Activated CD8-positive, alpha-beta memory T cell treated with anti-CD3 and anti-CD28 coated beads, Interleukin-2, amount 50 U/mL, for 24 hours (primary cell): ENCODE data around the gene PEX1.
A peak's percentile ranks its signal among the peaks of the same experiment; 100 is the strongest.
"Not testable (repeated sequence)": the region's sequence is repeated elsewhere in the genome, so short reads cannot be mapped to it uniquely, and the experiment has no call there.

ENCODE experiments used
- DNase-seq: peaks from one replicate; pipeline ENCODE4 v3.0.0-alpha.2; 2020; ENCODE audit errors: extremely low read depth

Gene PEX1

DNA sequence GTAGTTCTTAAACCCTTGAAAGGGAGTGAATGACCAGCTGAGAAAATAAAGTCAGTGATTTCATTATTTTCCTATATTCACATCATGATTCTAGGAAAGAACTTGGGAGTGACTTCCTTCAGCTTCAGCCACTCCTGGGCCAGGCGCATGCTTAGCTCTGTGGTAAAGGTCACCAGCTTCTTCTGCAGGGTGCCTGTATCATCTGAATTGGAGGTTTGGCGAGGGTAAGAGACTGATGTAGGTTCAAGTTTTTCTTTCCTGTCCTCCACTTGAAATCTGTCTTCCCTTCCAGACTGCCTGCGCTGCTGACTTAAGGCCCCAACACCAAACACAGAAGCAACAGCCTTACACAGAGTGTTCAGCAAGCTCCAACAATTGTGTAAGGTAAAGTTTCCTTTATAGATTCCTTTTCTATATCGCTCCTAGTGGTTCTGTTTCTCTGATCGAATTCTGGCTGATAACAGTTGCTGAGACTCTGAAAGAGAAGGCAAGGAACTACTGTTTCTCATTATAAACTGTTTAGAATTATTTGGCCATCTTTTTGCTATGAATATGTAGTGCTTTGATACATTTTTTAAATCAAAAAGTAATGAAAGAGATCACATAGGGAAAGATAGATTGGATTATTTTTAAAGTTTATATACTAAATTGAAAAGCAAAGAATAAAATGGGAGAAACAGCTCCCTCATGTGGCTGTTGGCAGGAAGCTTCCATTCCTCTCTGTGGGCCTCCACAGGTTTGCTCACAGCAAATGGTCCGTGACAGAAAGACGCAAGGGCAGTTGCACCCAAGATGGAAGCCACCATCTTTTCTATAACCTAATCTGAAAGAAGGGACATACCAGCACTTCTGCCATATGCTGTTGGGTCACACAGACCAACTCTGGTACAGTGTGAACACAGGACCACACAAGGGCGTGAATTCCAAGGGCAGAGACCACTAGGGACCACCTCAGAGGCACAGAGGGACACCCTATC is 67.0 kb downstream of the PEX1 start:
- DNase-seq = no peak

DNA sequence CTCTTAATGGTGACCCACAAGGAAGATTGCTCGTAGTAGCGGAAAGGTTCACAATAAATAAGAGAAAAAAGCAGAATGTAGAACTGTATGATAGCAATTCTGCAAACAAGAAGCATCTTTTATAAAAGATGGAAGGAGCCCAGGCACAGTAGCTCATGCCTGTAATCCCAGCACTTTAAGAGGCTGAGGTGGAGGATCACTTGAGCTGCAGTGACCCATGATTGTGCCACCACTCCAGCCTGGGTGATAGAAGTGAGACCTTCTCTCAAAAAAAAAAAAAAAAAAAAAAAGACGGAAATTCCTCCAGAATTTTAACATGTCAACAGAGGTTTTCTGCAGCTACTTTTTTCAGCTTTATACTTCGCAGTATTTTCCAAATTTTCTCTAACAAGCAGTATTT is 67.8 kb downstream of the PEX1 start:
- DNase-seq = no peak

DNA sequence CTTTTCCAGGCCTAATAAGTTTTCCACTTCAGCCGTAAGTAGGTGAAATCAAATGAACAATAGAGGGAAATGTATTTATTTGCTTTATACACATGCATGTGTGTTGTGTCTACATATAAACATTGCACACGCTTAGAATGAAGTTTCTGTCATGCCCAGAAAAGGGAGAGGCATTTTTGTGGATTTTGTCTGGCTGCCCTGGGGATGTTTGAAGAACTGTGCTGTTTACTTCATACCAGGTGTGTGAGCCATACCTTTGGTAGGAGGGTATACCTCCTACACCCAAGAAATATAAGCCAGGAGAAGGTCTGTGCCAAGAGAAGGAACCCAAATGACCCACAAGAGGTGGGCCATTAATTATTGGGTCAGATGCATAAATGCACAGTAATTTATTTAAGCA is 68.2 kb downstream of the PEX1 start:
- DNase-seq = no peak

DNA sequence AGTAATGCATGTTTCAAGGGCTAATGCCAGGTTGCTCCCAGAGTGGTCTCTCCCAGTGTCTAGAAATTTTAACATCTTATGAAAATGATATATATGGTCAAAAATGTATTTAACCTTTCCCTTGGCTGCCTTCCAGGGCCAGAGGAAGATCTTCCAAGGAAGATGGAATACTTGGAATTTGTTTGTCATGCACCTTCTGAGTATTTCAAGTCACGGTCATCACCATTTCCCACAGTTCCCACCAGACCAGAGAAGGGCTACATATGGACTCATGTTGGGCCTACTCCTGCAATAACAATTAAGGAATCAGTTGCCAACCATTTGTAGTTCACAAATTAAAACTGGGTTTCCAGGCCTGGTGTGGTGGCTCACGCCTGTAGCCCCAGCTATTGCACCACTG is 72.1 kb downstream of the PEX1 start:
- DNase-seq = no peak

DNA sequence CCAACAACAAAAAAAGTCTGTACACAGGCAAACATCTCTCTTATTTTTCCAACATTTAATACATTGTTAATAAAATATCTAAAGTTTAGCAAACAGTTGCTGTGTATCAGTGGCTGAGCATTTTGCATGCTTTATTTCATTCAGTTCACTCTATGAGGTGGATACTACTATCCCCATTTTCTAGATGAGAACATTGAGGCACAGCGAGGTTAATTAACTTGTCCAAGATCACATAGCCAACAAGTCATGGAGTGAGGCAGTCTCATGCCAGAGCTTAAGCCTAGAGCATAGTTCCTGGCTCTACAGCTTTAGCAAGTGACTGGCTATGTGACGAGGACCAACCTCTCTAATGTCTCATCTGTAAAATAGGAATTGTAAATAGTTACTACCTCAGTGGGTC is 76.7 kb downstream of the PEX1 start:
- DNase-seq = no peak

DNA sequence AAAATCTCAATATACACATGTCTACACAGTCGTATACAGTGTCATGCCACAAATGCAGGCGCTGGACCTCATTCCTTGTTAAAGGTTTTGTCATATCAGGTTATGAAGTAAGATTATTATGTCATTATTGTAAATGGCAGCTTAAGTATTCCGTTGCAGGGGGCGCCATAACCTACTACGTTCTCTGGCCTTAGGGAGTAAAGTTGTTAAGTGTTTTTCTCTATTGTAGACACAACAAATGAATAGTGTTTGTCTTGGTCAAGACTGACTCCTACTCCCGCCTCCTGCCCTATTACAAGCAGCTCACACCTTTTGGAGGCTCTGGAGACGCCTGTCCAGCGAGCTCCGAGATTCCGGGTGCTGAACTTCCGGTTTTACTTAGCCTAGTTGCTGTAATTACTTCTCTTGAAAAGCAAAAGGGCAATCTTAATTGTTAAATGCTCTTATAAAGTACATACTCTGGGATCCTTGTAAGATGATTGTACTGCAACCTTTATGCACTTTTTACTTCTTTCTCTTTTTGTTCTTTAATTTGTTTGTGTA is 80.0 kb downstream of the PEX1 start:
- DNase-seq = peak; percentile 23

DNA sequence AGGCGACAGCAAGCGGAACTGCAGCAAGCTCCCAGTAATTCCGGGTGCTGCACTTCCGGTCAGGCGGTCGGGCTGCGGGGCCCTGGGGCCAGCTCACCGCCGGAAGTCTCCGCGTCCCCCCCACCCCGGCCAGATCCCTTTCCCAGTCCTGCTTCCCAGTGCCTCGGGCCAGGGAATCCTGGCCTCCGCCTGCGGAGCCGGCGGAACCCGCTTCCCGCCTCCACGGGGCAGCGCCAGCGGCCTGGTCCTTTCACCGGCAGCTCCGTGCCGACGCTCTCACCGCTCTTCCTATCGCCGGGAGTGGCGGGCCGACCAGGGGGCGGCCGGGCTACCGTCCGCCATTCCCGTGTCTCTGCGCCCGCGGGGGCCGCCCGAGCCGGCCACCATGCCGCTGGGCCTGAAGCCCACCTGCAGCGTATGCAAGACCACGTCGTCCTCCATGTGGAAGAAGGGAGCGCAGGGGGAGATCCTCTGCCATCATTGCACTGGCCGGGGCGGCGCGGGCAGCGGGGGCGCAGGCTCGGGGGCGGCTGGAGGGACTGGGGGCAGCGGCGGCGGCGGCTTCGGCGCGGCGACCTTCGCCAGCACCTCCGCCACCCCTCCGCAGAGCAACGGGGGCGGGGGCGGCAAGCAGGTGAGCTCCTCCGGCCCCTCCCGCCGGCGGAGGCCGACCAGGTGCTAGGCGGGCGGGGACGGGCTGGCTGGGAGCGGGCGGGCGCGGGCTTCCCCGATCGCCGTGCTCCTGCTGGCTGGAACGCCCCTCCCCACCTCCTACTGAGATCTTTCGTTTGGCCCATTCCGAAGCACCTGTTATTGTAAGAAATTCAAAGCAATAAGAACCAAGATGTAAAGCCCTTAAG is 80.7 kb downstream of the PEX1 start, which contains the start of gene GATAD1:
TSS of gene GATAD1 (plus strand) at position 138 of the 860 bp plus-strand sequence. CDS start at position 386, 248 bp downstream.
- peak; percentile 41 for DNase-seq

DNA sequence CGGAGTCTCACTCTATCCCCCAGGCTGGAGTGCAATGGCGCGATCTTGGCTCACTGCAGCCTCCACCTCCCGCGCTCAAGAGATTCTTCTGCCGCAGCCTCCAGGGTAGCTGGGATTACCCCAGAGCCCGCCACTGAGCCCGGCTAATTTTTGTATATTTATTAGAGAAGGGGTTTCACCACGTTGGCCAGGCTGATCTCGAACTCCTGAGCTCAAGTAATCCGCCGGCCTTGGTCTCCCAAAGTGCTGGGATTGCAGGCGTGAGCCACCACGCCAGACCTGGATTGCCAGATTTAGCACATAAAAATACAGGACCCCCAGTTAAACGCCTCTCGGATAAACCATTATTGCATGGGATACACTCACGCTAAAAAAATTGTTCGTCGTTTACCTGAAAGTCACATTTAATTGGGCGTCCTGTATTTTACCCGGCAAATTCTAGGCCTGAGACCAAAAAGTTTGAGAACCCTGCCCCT is 81.4 kb downstream of the PEX1 start:
- no peak for DNase-seq

DNA sequence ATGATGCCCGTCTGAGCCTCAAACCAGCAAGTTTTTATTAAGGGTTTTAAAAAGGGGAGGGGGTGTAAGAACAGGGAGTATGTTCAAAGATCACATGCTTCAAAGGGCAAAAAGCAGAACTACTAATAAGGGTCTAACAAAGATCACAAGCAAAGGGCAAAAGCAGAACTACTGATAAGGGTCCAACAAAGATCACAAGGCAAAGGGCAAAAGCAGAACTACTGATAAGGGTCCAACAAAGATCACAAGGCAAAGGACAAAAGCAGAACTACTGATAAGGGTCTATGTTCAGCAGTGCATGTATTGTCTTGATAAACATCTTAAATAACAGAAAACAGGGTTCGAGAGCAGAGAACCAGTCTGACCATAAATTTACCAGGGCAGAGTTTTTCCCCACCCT is 85.6 kb downstream of the PEX1 start:
- DNase-seq = not testable (repeated sequence)

DNA sequence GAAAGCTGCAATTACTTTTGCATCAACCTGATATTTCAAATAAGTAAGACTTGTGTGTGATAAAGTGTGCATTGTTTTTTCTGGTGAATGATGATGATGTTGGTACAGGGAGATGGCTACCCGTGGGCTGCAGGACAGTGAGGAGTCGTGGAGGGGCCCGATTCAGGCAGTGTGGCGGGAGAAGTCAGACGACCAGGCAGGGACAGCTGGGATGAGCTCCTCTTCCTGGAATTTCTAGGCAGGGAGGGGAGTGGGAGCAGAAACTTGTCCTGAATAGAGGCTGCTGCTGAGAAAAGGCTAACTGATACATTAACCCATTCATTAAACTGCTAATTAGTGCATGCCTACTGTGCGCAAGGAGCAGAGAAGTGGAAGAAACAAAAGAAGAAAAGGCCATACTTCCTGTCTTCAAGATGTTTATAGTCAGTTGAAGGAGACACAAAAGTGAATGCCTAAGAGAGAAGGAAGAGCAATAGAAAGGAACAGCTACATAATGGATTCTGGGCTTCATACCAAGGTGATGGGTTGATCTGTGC is 90.3 kb downstream of the PEX1 start:
- DNase-seq = no peak
